HEK293 (cell line): ENCODE results near the gene FAM76A.

Experiments used
- CTCF ChIA-PET: fragments of 350-600 bp; formaldehyde crosslinking; extraction: SDS; loops from one replicate; lab custom pipeline; 2021; ENCODE audit warnings: antibody characterized with exemption; lab: Yijun Ruan, JAX
- POLR2A ChIA-PET: fragments of 300-600 bp; formaldehyde crosslinking; extraction: SDS; loops from one replicate; lab custom pipeline; 2020; ENCODE audit warnings: antibody characterized with exemption, inconsistent platforms; lab: Yijun Ruan, JAX
- H3K27ac ChIP-seq: fragments of 200-500 bp; sonication (Bioruptor generic); 2 replicates; pipeline ENCODE4 v1.5.1; 2014; ENCODE audit warnings: low read depth, low read length, control low read depth, inconsistent platforms; ENCODE audit errors: extremely low read depth
- H3K36me3 ChIP-seq, 2 experiments: fragments of 200-500 bp in 1 of 2; sonication (Bioruptor generic) in 1 of 2; 1 replicate in 1 of 2; 2 replicates in 1 of 2; pipeline ENCODE4 v1.5.1; 2014 to 2017; ENCODE audit warnings: inconsistent platforms in 2 of 2, low read length in 2 of 2; ENCODE audit not compliant: control insufficient read depth in 2 of 2, insufficient read depth in 1 of 2
- H3K4me1 ChIP-seq: fragments of 200-500 bp; sonication (Bioruptor generic); 2 replicates; pipeline ENCODE4 v1.5.1; 2014; ENCODE audit warnings: mild to moderate bottlenecking, low read length, inconsistent platforms; ENCODE audit not compliant: control insufficient read depth, insufficient read depth
- H3K4me3 ChIP-seq: 2 replicates; pipeline ENCODE4 v1.5.1; 2011; ENCODE audit warnings: low read depth, mild to moderate bottlenecking, control low read depth, low read length, moderate library complexity
- H3K9me3 ChIP-seq: fragments of 200-500 bp; sonication (Bioruptor generic); 2 replicates; pipeline ENCODE4 v1.5.1; 2014; ENCODE audit warnings: low read depth, low read length, inconsistent platforms; ENCODE audit not compliant: control insufficient read depth, insufficient read depth
- GLI4 ChIP-seq: fragments of 450-650 bp; formaldehyde crosslinking; IDR thresholded peaks from 2 replicates; pipeline ENCODE4 v1.5.1; 2016; ENCODE audit warnings: missing biosample characterization, missing genetic modification characterization
- GLIS1 ChIP-seq: fragments of 450-650 bp; formaldehyde crosslinking; IDR thresholded peaks from 2 replicates; pipeline ENCODE4 v1.5.1; 2016; ENCODE audit warnings: missing biosample characterization, missing genetic modification characterization
- KLF8 ChIP-seq: fragments of 450-650 bp; formaldehyde crosslinking; IDR thresholded peaks from 2 replicates; pipeline ENCODE4 v1.5.1; 2016; ENCODE audit warnings: missing biosample characterization, missing genetic modification characterization
- KLF9 ChIP-seq: fragments of 450-650 bp; formaldehyde crosslinking; IDR thresholded peaks from 2 replicates; pipeline ENCODE4 v1.5.1; 2016; ENCODE audit warnings: missing biosample characterization, missing genetic modification characterization, low read depth
- REPIN1 ChIP-seq: fragments of 450-650 bp; formaldehyde crosslinking; IDR thresholded peaks from 2 replicates; pipeline ENCODE4 v1.5.1; 2017; ENCODE audit warnings: missing biosample characterization, missing genetic modification characterization, low read depth
- SP3 ChIP-seq: fragments of 450-650 bp; formaldehyde crosslinking; IDR thresholded peaks from 2 replicates; pipeline ENCODE4 v1.5.1; 2016; ENCODE audit warnings: missing biosample characterization, missing genetic modification characterization
- ZBTB17 ChIP-seq: fragments of 450-650 bp; formaldehyde crosslinking; IDR thresholded peaks from 2 replicates; pipeline ENCODE4 v1.5.1; 2016; ENCODE audit warnings: missing biosample characterization, missing genetic modification characterization
- ZNF138 ChIP-seq: fragments of 450-650 bp; formaldehyde crosslinking; IDR thresholded peaks from 2 replicates; pipeline ENCODE4 v1.5.1; 2016; ENCODE audit warnings: missing biosample characterization, missing genetic modification characterization, borderline replicate concordance
- ZNF169 ChIP-seq: fragments of 450-650 bp; formaldehyde crosslinking; IDR thresholded peaks from 2 replicates; pipeline ENCODE4 v1.5.1; 2016; ENCODE audit warnings: missing biosample characterization, missing genetic modification characterization
- ZNF19 ChIP-seq: fragments of 450-650 bp; formaldehyde crosslinking; IDR thresholded peaks from 2 replicates; pipeline ENCODE4; 2016; ENCODE audit warnings: missing biosample characterization, missing genetic modification characterization, low read depth
- ZNF510 ChIP-seq: fragments of 450-650 bp; formaldehyde crosslinking; IDR thresholded peaks from 2 replicates; pipeline ENCODE4 v1.5.1; 2018; ENCODE audit warnings: mild to moderate bottlenecking, missing genetic modification characterization, missing biosample characterization; ENCODE audit not compliant: insufficient replicate concordance
- ZNF544 ChIP-seq: fragments of 450-650 bp; formaldehyde crosslinking; IDR thresholded peaks from 2 replicates; pipeline ENCODE4 v1.5.0; 2017; ENCODE audit warnings: missing biosample characterization, missing genetic modification characterization
- ZNF571 ChIP-seq: fragments of 450-650 bp; formaldehyde crosslinking; IDR thresholded peaks from 2 replicates; pipeline ENCODE4 v1.5.0; 2017; ENCODE audit warnings: missing biosample characterization, missing genetic modification characterization
- ZNF621 ChIP-seq: fragments of 450-650 bp; formaldehyde crosslinking; IDR thresholded peaks from 2 replicates; pipeline ENCODE4 v1.5.1; 2017; ENCODE audit warnings: missing biosample characterization, missing genetic modification characterization
- ZNF658 ChIP-seq: fragments of 450-650 bp; formaldehyde crosslinking; IDR thresholded peaks from 2 replicates; pipeline ENCODE4; 2016; ENCODE audit warnings: missing biosample characterization, missing genetic modification characterization
- TF ChIP-seq, protein P1 (sequence below): fragments of 450-650 bp; formaldehyde crosslinking; IDR thresholded peaks from 2 replicates; pipeline ENCODE4 v1.5.1; 2016; ENCODE audit warnings: missing biosample characterization, missing genetic modification characterization
- TF ChIP-seq, protein P2 (sequence below): IDR thresholded peaks from 2 replicates; pipeline ENCODE4 v1.6.1; 2011; ENCODE audit warnings: mild to moderate bottlenecking, low read depth, low read length, borderline replicate concordance
- TF ChIP-seq, protein P3 (sequence below): fragments of 450-650 bp; formaldehyde crosslinking; IDR thresholded peaks from 2 replicates; pipeline ENCODE4 v1.5.1; 2016; ENCODE audit warnings: missing biosample characterization, missing genetic modification characterization
- TF ChIP-seq, protein P4 (sequence below): fragments of 450-650 bp; formaldehyde crosslinking; IDR thresholded peaks from 2 replicates; pipeline ENCODE4 v1.5.1; 2016; ENCODE audit warnings: missing biosample characterization, missing genetic modification characterization
- TF ChIP-seq, protein P5 (sequence below): fragments of 450-650 bp; formaldehyde crosslinking; IDR thresholded peaks from 2 replicates; pipeline ENCODE4 v1.5.1; 2016; ENCODE audit warnings: missing biosample characterization, missing genetic modification characterization
- TF ChIP-seq, protein P6 (sequence below): fragments of 450-650 bp; formaldehyde crosslinking; IDR thresholded peaks from 2 replicates; pipeline ENCODE4 v1.5.1; 2017; ENCODE audit warnings: missing biosample characterization, missing genetic modification characterization

The FAM76A gene

DNA sequence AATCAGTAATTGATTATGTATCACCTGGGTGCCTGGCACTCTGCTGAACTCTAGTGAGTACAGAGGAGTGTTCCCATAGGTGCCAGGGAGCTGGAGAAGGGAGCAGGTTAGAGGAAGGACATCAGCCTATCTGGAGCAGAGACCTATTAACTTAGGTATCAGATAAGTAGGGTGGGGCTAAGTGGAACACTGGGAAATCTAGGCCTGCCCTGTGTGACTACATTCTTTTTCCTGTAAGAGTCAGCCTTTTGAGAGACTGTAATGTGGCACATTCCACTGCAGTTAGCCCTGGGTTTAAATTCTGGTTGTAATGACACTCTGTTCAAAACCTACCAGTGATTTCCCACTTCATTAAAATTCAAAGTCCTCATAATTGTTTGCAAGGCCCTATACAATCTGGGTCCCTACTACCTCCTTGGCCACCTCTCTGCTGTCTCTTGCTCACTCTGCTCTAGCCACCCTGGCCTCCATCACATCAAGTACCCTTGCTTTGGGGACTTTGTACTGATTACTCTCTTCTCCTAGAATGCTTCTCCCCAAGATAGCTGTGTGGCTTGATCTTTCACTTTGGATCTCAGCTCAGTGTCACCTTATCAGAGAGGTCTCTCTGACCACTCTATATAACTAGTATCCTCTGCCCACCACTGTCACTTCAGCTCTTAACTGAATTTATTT lies 60.2 kb downstream of the FAM76A start:
- H3K4me1 ChIP-seq, result peaks cover 5% of the 10 kb centered on the region; the same call in 1 of the 2 replicates
- H3K4me3 ChIP-seq, result no peak overlapping the region
- no peak overlapping the region for H3K27ac ChIP-seq
- POLR2A ChIA-PET, result interaction anchor here (1.2 to 2.7 kb wide), 3 partner anchors 12 to 61 kb away, joined by 4 to 24 read pairs (median 6); partner anchors contain the start of genes PPP1R8 and STX12
- peaks cover 0 to 10% of the 10 kb centered on the region in 2 experiments; a peak in 1 of 3 replicates for H3K36me3 ChIP-seq
- H3K9me3 ChIP-seq, result no peaks in the 10 kb centered on the region
- CTCF ChIA-PET, result interaction anchor here (0.5 to 1.3 kb wide), 3 partner anchors 13 to 451 kb away, joined by 3 read pairs; partner anchors contain the start of gene STX12
- TF ChIP-seq ZNF169 (tag by site-specific recombination), result no peak
- no peak for TF ChIP-seq ZNF138
- TF ChIP-seq ZNF658 (tag by site-specific recombination), result no peak
- TF ChIP-seq ZBTB17, result peak; percentile 46; the same call in 1 of the 2 replicates
- TF ChIP-seq KLF9 (tag by site-specific recombination), result no peak
- TF ChIP-seq, protein P1, sequence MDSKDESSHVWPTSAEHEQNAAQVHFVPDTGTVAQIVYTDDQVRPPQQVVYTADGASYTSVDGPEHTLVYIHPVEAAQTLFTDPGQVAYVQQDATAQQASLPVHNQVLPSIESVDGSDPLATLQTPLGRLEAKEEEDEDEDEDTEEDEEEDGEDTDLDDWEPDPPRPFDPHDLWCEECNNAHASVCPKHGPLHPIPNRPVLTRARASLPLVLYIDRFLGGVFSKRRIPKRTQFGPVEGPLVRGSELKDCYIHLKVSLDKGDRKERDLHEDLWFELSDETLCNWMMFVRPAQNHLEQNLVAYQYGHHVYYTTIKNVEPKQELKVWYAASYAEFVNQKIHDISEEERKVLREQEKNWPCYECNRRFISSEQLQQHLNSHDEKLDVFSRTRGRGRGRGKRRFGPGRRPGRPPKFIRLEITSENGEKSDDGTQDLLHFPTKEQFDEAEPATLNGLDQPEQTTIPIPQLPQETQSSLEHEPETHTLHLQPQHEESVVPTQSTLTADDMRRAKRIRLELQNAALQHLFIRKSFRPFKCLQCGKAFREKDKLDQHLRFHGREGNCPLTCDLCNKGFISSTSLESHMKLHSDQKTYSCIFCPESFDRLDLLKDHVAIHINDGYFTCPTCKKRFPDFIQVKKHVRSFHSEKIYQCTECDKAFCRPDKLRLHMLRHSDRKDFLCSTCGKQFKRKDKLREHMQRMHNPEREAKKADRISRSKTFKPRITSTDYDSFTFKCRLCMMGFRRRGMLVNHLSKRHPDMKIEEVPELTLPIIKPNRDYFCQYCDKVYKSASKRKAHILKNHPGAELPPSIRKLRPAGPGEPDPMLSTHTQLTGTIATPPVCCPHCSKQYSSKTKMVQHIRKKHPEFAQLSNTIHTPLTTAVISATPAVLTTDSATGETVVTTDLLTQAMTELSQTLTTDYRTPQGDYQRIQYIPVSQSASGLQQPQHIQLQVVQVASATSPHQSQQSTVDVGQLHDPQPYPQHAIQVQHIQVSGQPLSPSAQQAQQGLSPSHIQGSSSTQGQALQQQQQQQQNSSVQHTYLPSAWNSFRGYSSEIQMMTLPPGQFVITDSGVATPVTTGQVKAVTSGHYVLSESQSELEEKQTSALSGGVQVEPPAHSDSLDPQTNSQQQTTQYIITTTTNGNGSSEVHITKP (tag by site-specific recombination), result peak; percentile 66
- TF ChIP-seq ZNF621 (tag by site-specific recombination), result no peak
- TF ChIP-seq REPIN1 (tag by site-specific recombination), result no peak
- no peak for TF ChIP-seq ZNF571 (tag by site-specific recombination)
- no peak for TF ChIP-seq ZNF19
- TF ChIP-seq KLF8 (tag by site-specific recombination), result no peak
- TF ChIP-seq, protein P2, sequence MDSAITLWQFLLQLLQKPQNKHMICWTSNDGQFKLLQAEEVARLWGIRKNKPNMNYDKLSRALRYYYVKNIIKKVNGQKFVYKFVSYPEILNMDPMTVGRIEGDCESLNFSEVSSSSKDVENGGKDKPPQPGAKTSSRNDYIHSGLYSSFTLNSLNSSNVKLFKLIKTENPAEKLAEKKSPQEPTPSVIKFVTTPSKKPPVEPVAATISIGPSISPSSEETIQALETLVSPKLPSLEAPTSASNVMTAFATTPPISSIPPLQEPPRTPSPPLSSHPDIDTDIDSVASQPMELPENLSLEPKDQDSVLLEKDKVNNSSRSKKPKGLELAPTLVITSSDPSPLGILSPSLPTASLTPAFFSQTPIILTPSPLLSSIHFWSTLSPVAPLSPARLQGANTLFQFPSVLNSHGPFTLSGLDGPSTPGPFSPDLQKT, result no peak
- TF ChIP-seq, protein P3, sequence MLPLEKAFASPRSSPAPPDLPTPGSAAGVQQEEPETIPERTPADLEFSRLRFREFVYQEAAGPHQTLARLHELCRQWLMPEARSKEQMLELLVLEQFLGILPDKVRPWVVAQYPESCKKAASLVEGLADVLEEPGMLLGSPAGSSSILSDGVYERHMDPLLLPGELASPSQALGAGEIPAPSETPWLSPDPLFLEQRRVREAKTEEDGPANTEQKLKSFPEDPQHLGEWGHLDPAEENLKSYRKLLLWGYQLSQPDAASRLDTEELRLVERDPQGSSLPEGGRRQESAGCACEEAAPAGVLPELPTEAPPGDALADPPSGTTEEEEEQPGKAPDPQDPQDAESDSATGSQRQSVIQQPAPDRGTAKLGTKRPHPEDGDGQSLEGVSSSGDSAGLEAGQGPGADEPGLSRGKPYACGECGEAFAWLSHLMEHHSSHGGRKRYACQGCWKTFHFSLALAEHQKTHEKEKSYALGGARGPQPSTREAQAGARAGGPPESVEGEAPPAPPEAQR (tag by site-specific recombination), result no peak
- TF ChIP-seq, protein P4, sequence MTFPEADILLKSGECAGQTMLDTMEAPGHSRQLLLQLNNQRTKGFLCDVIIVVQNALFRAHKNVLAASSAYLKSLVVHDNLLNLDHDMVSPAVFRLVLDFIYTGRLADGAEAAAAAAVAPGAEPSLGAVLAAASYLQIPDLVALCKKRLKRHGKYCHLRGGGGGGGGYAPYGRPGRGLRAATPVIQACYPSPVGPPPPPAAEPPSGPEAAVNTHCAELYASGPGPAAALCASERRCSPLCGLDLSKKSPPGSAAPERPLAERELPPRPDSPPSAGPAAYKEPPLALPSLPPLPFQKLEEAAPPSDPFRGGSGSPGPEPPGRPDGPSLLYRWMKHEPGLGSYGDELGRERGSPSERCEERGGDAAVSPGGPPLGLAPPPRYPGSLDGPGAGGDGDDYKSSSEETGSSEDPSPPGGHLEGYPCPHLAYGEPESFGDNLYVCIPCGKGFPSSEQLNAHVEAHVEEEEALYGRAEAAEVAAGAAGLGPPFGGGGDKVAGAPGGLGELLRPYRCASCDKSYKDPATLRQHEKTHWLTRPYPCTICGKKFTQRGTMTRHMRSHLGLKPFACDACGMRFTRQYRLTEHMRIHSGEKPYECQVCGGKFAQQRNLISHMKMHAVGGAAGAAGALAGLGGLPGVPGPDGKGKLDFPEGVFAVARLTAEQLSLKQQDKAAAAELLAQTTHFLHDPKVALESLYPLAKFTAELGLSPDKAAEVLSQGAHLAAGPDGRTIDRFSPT (tag by site-specific recombination), result no peak
- no peak for TF ChIP-seq GLI4 (tag by site-specific recombination)
- TF ChIP-seq, protein P5, sequence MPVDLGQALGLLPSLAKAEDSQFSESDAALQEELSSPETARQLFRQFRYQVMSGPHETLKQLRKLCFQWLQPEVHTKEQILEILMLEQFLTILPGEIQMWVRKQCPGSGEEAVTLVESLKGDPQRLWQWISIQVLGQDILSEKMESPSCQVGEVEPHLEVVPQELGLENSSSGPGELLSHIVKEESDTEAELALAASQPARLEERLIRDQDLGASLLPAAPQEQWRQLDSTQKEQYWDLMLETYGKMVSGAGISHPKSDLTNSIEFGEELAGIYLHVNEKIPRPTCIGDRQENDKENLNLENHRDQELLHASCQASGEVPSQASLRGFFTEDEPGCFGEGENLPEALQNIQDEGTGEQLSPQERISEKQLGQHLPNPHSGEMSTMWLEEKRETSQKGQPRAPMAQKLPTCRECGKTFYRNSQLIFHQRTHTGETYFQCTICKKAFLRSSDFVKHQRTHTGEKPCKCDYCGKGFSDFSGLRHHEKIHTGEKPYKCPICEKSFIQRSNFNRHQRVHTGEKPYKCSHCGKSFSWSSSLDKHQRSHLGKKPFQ, result no peak
- TF ChIP-seq ZNF544 (tag by site-specific recombination), result no peak
- TF ChIP-seq SP3, result 0 out of 2 replicates have a peak, but pooled peaks have one; percentile 17
- TF ChIP-seq, protein P6, sequence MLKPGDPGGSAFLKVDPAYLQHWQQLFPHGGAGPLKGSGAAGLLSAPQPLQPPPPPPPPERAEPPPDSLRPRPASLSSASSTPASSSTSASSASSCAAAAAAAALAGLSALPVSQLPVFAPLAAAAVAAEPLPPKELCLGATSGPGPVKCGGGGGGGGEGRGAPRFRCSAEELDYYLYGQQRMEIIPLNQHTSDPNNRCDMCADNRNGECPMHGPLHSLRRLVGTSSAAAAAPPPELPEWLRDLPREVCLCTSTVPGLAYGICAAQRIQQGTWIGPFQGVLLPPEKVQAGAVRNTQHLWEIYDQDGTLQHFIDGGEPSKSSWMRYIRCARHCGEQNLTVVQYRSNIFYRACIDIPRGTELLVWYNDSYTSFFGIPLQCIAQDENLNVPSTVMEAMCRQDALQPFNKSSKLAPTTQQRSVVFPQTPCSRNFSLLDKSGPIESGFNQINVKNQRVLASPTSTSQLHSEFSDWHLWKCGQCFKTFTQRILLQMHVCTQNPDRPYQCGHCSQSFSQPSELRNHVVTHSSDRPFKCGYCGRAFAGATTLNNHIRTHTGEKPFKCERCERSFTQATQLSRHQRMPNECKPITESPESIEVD (tag by site-specific recombination), result no peak
- TF ChIP-seq ZNF510 (tag by site-specific recombination), result no peak
- TF ChIP-seq GLIS1 (tag by site-specific recombination), result no peak
